Stimulated activated naive CD4-positive, alpha-beta T cell (primary cell): ENCODE results near the gene APOL6.

Source experiments
- DNase-seq, 6 experiments: peaks; one replicate each; lab custom pipeline; 2025; lab: John Stamatoyannopoulos, UW

Gene APOL6, protein sequence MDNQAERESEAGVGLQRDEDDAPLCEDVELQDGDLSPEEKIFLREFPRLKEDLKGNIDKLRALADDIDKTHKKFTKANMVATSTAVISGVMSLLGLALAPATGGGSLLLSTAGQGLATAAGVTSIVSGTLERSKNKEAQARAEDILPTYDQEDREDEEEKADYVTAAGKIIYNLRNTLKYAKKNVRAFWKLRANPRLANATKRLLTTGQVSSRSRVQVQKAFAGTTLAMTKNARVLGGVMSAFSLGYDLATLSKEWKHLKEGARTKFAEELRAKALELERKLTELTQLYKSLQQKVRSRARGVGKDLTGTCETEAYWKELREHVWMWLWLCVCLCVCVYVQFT

GRCh38 chr22:35648066-35649025, at the start of gene APOL6:
APOL6 (plus strand) TSS chr22:35648446; CDS start chr22:35656426, 7,980 bp downstream.
- DNase-seq: peak; percentile 20 to 83 (median 60)

GRCh38 chr22:35599364-35599763, 48.9 kb upstream of the APOL6 start:
- DNase-seq: no peak

DNA sequence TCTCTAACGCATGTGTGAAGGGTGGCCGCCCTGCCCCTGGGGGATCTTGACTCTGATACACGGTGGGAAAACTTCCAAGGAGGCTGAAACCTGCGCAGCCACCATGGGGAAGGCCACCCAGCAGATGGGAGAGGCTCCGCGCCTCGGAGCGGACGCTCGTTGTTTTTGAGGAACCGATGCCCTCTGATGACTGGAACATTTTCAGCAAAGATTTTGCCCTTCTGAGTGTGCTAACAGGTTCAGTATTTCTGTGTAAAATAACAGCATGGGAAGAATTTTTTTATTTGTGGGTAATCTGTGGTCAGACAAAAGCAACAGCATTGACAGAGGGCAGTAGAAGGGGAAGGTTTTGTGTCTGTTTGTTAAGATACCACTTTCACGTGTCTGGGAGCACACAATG, 47.8 kb upstream of the APOL6 start:
- DNase-seq: no peak

- no peak for DNase-seq
Measured at GRCh38 chr22:35601013-35601580, 47.1 kb upstream of the APOL6 start.

DNA sequence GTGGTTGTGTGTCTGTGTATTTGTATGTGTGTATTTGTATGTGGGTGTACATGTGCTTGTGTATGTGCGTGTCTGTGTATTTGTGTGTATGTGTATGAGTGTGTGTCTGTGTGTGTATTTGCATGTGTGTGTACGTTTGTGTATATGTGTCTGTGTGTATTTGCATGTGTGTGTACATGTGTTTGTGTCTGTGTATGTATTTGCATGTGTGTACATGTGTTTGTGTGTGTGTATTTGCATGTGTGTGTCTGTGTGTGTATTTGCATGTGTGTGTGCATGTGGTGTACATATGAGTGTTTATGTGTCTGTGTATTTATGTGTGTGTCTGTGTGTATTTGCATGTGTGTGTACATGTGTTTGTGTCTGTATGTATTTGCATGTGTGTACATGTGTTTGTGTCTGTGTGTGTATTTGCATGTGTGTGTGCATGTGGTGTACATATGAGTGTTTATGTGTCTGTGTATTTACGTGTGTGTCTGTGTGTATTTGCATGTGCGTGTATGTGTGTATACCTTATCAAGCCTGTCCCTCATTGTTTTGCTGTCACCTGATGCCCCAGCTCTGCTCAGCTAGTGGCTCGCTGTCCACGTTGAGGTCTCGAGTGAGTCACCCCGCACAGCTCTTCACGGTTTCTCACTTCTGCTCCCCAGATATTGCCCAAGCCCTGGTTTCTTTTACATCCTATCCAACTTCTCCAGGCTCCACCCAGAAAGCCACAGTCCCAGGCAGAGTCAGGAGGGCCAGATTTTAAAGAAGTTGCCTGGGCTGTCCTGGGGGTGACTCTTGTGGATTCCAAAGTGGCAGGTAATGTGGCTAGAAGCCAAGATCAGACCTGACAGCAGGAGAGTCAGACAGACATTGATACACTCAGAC, 46.3 kb upstream of the APOL6 start:
- no peak for DNase-seq

DNA sequence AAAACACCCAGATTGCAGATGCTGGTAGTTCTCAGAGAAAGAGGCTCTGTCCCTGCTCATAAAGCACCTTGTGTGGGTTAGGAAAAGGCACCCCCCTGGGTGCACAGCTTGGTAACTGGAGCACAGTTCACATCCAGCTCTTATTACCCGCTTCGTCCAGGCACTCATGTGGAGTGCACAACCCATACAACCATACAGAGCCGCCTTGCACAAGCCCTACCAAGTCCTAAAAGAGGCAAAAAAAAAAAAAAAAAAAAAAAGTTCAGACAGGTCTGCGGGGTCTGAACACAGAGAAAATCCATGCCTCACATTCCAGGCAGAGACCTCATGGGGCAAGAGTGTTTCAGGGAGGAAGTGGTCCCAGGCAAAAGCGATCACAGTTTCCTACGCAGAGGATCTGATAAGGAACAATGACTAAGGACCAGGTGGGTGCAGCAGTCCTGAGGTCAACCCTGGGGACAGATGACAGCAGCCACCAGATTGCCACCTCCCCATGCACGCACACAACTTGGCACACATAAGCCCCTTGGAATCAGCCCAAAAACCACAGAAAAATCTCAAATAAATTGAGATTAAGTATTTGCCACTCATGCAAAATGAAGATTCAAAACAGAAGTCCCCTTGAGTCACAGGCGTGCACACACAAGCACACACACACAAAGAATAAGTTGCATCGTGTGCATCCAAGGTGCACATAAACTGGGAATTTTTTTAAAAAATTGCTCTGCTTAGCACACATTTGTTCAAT, 43.5 kb upstream of the APOL6 start:
- DNase-seq: no peak

GRCh38 chr22:35605369-35605680, 42.9 kb upstream of the APOL6 start:
- DNase-seq: no peak

- no peak for DNase-seq
Measured at GRCh38 chr22:35605851-35606481, 42.3 kb upstream of the APOL6 start.

- no peak for DNase-seq
Measured at GRCh38 chr22:35606916-35607315, 41.3 kb upstream of the APOL6 start.

DNA sequence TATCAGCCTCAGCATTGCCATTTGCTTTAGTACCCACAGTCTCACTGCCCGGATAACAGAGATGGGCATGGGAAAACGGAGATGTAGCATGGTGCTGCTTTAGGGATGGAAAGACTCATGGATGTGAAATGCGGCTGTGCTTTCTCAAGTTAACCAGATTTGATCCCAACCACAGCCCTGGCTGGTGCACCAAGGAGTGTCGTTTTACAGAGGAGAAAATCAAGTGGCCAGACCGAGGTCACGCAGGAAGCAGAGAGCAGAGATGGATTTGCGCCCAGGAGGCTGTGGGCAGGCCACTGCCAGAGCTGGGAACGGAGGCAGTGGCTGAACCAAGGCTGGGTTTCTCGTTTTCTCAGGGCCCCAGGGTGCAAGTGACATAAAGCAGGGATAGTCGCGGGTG, 40.2 kb upstream of the APOL6 start:
- no peak for DNase-seq

- no peak for DNase-seq
Measured at GRCh38 chr22:35609261-35609660, 39.0 kb upstream of the APOL6 start.

DNA sequence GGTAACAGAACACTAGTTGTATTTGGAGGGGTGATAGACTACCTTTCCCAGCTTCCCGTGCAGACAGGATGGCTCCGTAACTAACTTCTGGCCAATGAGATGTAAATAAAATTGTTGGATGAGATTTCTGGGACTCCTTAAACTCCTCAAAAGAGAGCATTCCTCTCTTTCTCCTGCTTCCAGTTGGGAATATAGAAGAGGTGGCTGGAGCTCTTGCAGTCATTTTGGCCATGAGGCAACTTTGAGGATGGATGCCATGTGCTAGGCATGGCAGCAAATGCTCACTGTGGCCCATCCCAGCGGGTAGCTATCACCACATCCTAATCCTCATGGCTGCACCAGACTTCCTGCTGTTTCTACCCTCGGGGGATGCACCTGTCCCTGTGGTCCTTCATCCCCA, 38.5 kb upstream of the APOL6 start:
- no peak for DNase-seq

GRCh38 chr22:35610741-35611140, 37.5 kb upstream of the APOL6 start:
- no peak for DNase-seq

DNA sequence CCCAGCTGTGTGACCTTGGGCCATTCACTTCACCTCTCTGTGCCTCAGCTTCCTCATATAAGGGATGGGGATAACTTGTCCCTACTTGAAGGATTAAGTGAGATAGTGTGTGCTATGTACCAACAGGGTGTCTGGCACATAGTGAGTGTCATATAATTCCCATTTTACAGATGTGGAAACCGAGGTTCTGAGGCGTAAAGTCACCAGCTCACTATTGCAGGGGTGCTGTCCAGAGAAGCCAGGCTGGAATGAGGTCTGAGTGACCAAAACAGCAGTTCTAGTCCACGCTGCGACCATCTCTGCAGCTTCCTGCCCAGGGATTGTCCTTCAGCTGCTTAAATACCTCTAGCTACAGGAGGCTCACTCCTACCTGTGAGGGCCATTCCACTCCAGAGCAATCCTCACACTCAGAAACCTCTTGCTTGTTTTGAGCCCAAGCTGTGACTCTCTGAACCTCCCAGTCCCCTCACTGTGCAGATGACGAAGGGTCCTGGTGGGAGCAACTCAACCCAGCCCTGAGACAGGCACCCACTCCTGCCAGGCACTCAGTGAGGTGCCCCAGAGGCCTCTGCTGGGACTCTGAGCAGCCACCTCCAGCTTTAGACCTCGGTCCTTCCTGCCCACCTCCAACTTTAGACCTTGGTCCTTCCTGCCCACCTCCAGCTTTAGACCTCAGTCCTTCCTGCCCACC, 36.9 kb upstream of the APOL6 start:
- no peak for DNase-seq

DNA sequence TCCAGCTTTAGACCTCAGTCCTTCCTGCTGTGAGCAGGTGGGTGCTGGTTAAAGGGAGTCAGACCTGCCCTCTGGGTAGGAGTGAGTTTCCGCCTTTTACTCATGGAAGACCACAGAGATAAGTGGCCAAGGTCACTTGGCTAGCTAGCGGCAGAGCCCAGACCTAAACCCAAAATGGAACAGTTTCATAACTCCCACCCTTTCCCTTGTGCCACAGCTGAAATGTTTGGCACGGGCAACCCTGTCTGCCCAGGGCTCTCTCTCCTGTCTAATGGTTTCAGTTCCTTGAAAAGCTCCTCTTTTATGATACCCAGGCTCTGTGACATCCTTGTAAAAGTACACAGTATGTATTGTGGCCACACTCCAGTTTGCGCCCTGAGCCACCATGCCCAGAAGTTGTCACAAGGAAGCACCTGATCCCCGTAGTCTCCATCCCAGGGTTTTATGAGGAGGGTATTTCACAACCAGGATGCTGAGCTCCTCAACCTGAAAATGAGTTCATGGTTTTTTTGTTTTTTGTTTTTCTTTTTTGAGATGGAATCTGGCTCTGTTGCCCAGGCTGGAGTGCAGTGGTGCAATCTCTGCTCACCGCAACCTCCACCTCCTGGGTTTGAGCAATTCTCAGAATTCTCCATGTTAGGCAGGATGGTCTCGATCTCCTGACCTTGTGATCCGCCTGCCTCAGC, 36.2 kb upstream of the APOL6 start:
- no peak for DNase-seq

DNA sequence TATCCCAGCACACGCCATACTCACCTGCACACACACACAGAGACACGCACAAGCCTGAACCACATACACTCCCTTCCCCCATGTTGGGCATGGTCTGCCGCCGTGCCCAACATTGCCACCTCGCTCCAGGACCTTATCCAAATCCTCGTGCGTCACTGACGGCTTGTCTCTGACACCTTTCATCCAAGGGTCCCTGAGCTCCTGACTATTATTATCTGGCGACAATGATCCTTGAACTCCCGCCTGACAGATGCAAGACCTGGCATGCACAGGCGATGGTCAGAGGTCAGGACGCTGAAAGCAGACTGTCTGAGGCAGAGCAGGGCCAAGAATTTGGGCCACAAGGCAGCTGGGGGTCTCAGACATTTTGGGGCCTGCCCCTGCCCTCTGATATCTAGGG, 35.3 kb upstream of the APOL6 start:
- DNase-seq: no peak

DNA sequence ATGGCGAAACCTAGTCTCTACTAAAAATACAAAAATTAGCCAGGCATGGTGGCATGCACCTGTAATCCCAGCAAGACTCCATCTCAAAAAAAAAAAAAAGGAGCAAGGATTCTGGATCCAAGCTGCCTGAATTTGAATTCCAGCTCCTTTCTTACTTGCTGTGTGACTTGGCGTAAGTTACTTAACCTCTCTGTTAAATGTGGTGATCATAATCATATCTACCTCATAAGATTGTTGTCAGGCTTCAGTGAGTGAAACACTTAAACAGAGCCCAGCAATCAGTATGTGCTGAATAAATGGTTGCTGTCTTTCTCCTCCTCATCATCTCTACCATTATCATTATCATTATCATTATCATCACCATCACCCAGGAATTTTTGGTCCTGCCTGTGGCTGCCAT, 33.8 kb upstream of the APOL6 start:
- no peak for DNase-seq

GRCh38 chr22:35615156-35615555, 33.1 kb upstream of the APOL6 start:
- DNase-seq: no peak

DNA sequence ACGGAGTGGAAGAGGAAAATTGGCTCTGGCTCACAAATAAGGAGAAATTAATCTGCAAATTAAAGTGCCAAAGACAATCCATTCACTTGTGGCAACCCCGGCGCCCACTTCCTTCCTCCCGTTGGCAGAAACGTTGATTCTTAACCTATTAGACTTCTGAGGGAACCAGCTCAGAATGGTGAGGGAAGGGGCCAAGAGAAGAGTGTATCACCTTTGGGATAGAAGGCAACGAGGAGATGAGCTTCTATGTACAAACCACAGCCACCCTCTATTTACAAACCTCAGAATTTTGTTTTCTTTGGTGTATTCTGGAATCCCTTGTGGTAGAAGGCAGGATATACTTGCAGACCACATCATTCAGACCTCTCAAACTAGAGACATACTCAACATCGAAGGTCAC, 32.2 kb upstream of the APOL6 start:
- DNase-seq: no peak
